Subcutaneous adipose tissue (tissue), 4 donors: ENCODE results near the gene AEBP1. TPM values are rescaled to one million over a fixed set of nuclear protein-coding genes. Genes with fewer than 3 reads are reported as not detected.

ENCODE experiments used
- total RNA-seq, 4 donors: library from RNA; depleted of rRNA; stranded (reverse); fragments of >200 nt; gene quantifications; one replicate each; pipeline ENCODE4 v1.1.0, GENCODE V29; 2016
- TF ChIP-seq, protein P1 (sequence below): fragments of 450-650 bp; IDR thresholded peaks from one replicate; pipeline ENCODE4 v1.5.1; 2016; ENCODE audit warnings: low read depth, mild to moderate bottlenecking, control low read depth, antibody characterized with exemption, moderate library complexity

The AEBP1 gene
- total RNA-seq, 4 donors from 2014 or later, result 90.2 to 183 (median 162) TPM

- TF ChIP-seq, protein P1, sequence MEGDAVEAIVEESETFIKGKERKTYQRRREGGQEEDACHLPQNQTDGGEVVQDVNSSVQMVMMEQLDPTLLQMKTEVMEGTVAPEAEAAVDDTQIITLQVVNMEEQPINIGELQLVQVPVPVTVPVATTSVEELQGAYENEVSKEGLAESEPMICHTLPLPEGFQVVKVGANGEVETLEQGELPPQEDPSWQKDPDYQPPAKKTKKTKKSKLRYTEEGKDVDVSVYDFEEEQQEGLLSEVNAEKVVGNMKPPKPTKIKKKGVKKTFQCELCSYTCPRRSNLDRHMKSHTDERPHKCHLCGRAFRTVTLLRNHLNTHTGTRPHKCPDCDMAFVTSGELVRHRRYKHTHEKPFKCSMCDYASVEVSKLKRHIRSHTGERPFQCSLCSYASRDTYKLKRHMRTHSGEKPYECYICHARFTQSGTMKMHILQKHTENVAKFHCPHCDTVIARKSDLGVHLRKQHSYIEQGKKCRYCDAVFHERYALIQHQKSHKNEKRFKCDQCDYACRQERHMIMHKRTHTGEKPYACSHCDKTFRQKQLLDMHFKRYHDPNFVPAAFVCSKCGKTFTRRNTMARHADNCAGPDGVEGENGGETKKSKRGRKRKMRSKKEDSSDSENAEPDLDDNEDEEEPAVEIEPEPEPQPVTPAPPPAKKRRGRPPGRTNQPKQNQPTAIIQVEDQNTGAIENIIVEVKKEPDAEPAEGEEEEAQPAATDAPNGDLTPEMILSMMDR, result no peak
These were observed 34.6 kb downstream of the AEBP1 start for GRCh38 chr7:44138698-44139097.

- TF ChIP-seq, protein P1, result no peak
These were observed 35.3 kb downstream of the AEBP1 start for GRCh38 chr7:44139311-44140010.

DNA sequence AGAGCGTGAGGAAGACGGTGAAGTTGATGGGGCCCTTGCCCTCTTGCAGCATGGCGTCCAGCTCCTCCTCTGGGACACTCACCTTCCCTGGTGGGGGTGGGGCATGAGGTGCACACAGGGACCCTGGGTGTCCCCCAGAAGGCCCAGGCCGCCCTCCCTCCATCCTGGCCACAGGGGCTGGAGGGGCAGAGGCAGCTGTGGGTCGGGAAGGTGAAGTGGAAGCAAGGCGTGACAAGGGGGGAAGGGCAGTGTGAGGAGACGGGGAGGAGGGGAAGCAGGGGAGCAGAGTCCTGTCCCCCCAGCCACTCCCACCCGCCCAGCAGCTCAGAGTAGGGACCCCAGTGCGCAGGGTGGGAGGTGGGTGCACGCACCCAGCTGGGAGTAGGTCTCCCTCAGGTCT is 36.2 kb downstream of the AEBP1 start:
- TF ChIP-seq, protein P1, result no peak

DNA sequence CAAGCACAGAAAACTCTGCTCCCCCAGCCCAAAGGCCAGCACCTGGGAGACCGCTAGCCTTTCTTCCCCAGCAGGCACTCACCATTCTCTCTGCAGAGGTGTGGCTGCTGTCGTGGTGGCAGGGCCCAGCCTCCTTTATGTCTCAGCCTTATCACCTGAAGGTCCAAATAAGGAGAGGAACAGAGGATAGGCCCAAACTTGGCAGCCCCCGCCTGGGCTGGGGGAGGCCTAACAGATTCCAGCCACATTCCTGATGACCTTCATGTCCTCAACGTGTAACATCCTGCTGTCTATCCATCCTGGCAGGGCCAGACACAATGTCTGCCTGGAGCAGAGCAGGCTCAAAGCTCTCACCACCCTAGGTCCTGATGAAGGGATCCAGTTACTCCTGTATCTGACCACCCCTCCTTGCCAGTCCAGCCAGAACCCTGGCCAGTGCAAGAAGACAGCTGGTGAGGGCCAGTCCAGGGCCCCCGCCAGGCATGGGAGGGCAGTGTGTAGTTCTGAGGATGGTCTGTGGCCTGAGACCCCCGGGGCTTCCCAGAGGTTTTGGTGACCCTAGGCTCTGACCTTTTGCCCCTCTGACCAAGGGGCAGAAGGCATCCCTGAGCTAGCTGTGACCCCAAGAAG is 37.2 kb downstream of the AEBP1 start, which contains the start of gene MYL7:
MYL7 (minus strand) TSS at position 112 of the 630 bp plus-strand sequence; CDS start at position 85, 27 bp downstream.
- TF ChIP-seq, protein P1, result no peak

DNA sequence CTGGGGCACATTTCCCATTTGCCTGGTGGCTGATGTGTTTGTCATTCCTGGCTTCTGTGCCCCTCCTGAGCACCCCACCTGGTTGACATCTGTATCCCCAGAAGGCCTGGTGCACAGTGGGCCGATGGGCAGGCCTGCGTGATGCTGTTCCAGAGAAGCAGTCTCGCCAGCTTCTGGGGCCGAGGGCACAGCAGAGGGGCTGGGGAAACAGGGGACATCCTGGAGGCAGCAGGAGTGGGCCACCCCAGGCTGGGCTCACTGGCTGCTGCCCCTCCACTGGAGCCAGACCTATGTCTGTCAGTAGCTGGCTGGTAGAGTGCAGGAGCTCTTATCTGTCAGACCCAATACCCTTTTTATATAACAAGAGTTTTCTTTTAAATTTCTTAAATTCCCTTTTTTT is 37.9 kb downstream of the AEBP1 start:
- TF ChIP-seq, protein P1, result no peak

GRCh38 chr7:44143646-44144250 is 39.6 kb downstream of the AEBP1 start:
- TF ChIP-seq, protein P1, result no peak

DNA sequence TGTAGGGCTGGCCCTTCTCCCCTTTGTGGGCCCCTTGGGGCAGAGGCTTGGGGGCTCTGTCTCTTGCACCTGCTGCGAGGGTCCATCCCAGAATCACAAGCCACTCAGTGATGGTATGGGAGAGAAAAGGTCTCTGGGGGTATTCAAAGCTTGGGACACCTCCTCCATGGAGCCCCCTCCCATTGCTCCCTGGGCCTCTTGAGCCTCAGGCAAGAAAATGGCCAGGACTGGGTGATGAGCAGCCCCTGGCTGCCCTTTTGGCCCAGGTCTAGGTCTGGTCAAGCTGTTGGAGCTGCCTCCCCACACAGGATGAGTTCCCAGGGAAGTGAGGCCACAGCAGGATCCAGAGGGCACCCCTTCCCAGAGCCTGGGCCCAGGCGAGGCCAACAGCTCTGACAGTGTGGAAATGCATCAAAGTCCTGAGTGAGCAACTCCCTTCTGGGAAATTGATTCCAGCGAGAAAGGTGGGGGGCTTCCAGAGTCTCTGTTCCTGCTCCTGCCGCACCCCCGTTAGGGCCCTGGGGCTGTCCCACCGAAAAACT is 40.4 kb downstream of the AEBP1 start:
- TF ChIP-seq, protein P1, result no peak
